Endothelial cell of umbilical vein (primary cell): ENCODE measurements around the gene PARD3B. TPM values are rescaled to one million over a fixed set of nuclear protein-coding genes. Genes with fewer than 3 reads are reported as not detected.

Experiments used
- BruUV-seq: library from RNA; stranded (reverse); fragments of 400-500 nt; replicated peaks from 2 replicates; lab custom pipeline; 2021; lab: Mats Ljungman, UMichigan
- CTCF ChIA-PET: fragments of 300-600, 350-600 bp; sonication (Branson Sonifier 250); formaldehyde crosslinking; loops from one replicate; lab custom pipeline; 2021; ENCODE audit warnings: antibody characterized with exemption, inconsistent platforms; lab: Charles Lee
- POLR2A ChIA-PET: fragments of 300-600, 350-600 bp; sonication (Branson Sonifier 250); formaldehyde crosslinking; loops from one replicate; lab custom pipeline; 2021; ENCODE audit warnings: antibody characterized with exemption, inconsistent platforms; lab: Charles Lee
- DNase-seq: peaks from one replicate; pipeline ENCODE4 v3.0.0-alpha.2; 2011; ENCODE audit warnings: low read depth, low spot score
- FAIRE-seq: peaks from 2 replicates; lab custom pipeline; 2011; peaks lifted over from hg19 to GRCh38; lab: Jason Lieb, UNC
- H2AFZ ChIP-seq: 2 replicates; pipeline ENCODE4 v1.6.0; 2012; ENCODE audit warnings: low read depth, low read length, control low read depth, inconsistent platforms
- H3K27ac ChIP-seq: 2 replicates; pipeline ENCODE4 v1.5.1; 2011; ENCODE audit warnings: low read depth, mild to moderate bottlenecking, control low read depth, low read length, moderate library complexity; ENCODE audit not compliant: insufficient read depth
- H3K27me3 ChIP-seq, 2 experiments: 2 replicates each; pipeline versions ENCODE4 v1.6.0 to v1.6.1; 2011; ENCODE audit warnings: low read length in 2 of 2, mixed read lengths in 1 of 2; ENCODE audit not compliant: control insufficient read depth in 2 of 2, insufficient read depth in 2 of 2
- H3K36me3 ChIP-seq, 2 experiments: 2 replicates in 1 of 2; 3 replicates in 1 of 2; pipeline ENCODE4 v1.5.1; 2011; ENCODE audit warnings: low read length in 2 of 2, mild to moderate bottlenecking in 1 of 2, moderate library complexity in 1 of 2; ENCODE audit not compliant: control insufficient read depth in 2 of 2, insufficient read depth in 2 of 2; ENCODE audit errors: extremely low read depth in 1 of 2
- H3K4me1 ChIP-seq: 3 replicates; pipeline ENCODE4 v1.5.1; 2011; ENCODE audit warnings: mild to moderate bottlenecking, low read length; ENCODE audit not compliant: control insufficient read depth, insufficient read depth; ENCODE audit errors: extremely low read depth
- H3K4me2 ChIP-seq: 2 replicates; pipeline ENCODE4 v1.6.1; 2011; ENCODE audit warnings: low read length, control low read depth, mixed read lengths; ENCODE audit not compliant: insufficient read depth
- H3K4me3 ChIP-seq, 3 experiments: fragments of 200-600 bp in 1 of 3; sonication (generic), shearing (Covaris generic) in 1 of 3; replicated peaks in 1 of 3; 2 replicates each; pipeline ENCODE4 v1.5.1; 2011 to 2016; ENCODE audit warnings: control low read depth in 3 of 3, low read length in 3 of 3, mild to moderate bottlenecking in 2 of 3, inconsistent platforms in 1 of 3, low read depth in 1 of 3, moderate library complexity in 1 of 3; ENCODE audit not compliant: insufficient read depth in 1 of 3
- H3K79me2 ChIP-seq: 2 replicates; pipeline ENCODE4 v1.6.0; 2012; ENCODE audit warnings: low read length, inconsistent platforms; ENCODE audit not compliant: control insufficient read depth, insufficient read depth
- H3K9ac ChIP-seq: replicated peaks from 2 replicates; pipeline ENCODE3; 2011; ENCODE audit warnings: low read length, control low read depth; ENCODE audit not compliant: insufficient read depth; ENCODE audit errors: extremely low read depth
- H3K9me1 ChIP-seq: replicated peaks from 3 replicates; pipeline ENCODE4 v1.6.0; 2011; ENCODE audit warnings: mild to moderate bottlenecking, low read length; ENCODE audit not compliant: control insufficient read depth, insufficient read depth; ENCODE audit errors: extremely low read depth
- H3K9me3 ChIP-seq: replicated peaks from 2 replicates; pipeline ENCODE4 v1.5.1; 2012; ENCODE audit warnings: low read length, inconsistent platforms; ENCODE audit not compliant: control insufficient read depth, insufficient read depth
- H4K20me1 ChIP-seq: replicated peaks from 2 replicates; pipeline ENCODE3; 2011; ENCODE audit warnings: mild to moderate bottlenecking, low read length; ENCODE audit not compliant: control insufficient read depth, insufficient read depth; ENCODE audit errors: extremely low read depth
- EZH2 ChIP-seq: IDR thresholded peaks from 2 replicates; pipeline ENCODE4 v1.6.1; 2012; ENCODE audit warnings: borderline replicate concordance, low read depth, mild to moderate bottlenecking, moderate library complexity, low read length, inconsistent platforms; ENCODE audit not compliant: severe bottlenecking
- FOS ChIP-seq: IDR thresholded peaks from 2 replicates; pipeline ENCODE4 v1.6.1; 2011; ENCODE audit warnings: mild to moderate bottlenecking, low read length, moderate library complexity, borderline replicate concordance; ENCODE audit not compliant: insufficient read depth
- GATA2 ChIP-seq: IDR thresholded peaks from 2 replicates; pipeline ENCODE4 v1.7.0; 2011; ENCODE audit warnings: low read depth, mild to moderate bottlenecking, moderate library complexity, mixed read lengths, low read length; ENCODE audit not compliant: insufficient read length, insufficient read depth
- JUN ChIP-seq: IDR thresholded peaks from 2 replicates; pipeline ENCODE4 v1.6.1; 2011; ENCODE audit warnings: borderline replicate concordance, low read depth; ENCODE audit not compliant: insufficient read length, insufficient read depth
- MYC ChIP-seq: IDR thresholded peaks from one replicate; pipeline ENCODE4 v1.6.1; 2011; ENCODE audit warnings: mild to moderate bottlenecking, low read depth, low read length
- POLR2A ChIP-seq: IDR thresholded peaks from 2 replicates; pipeline ENCODE4 v1.6.1; 2012; ENCODE audit warnings: low read depth, mild to moderate bottlenecking, control low read depth, low read length
- POLR2AphosphoS5 ChIP-seq: IDR thresholded peaks from 2 replicates; pipeline ENCODE4 v1.6.1; 2012; ENCODE audit warnings: low read depth, mild to moderate bottlenecking, control low read depth, low read length, moderate library complexity; ENCODE audit not compliant: insufficient read depth
- dilution Hi-C: fragments of 300-500 bp; cut with MboI; formaldehyde crosslinking; loops from one replicate; pipeline ENCODE4 v1.15.0; 2019; ENCODE audit warnings: low sequenced_read_pairs; ENCODE audit not compliant: extremely low pct_ligation_motif_present
- intact Hi-C: fragments of 100-400 bp; cut with micrococcal nuclease; formaldehyde crosslinking; loops from one replicate; pipeline ENCODE4 v1.10.0; 2022
- polyA plus RNA-seq, 4 experiments: library from polyadenylated mRNA; depleted of rRNA in 3 of 4; stranded (reverse) in 3 of 4; unstranded in 1 of 4; fragments of >200 nt; gene quantifications; 2 replicates each; pipeline versions ENCODE4 v1.2.1 to v1.2.3, GENCODE V29; 2011 to 2012; ENCODE audit warnings: missing spikeins in 1 of 4
- total RNA-seq: library from RNA; stranded (reverse); gene quantifications from 2 replicates; pipeline ENCODE4 v1.2.3, GENCODE V29; 2021
- TF ChIP-seq, protein P1 (sequence below): IDR thresholded peaks from 2 replicates; pipeline ENCODE4 v1.6.1; 2011; ENCODE audit not compliant: insufficient read depth, insufficient read length
- TF ChIP-seq, protein P2 (sequence below), 2 donors: IDR thresholded peaks; 1 replicate in 1 of 2; 2 replicates in 1 of 2; pipeline ENCODE4 v1.5.1; 2011; ENCODE audit warnings: low read length in 2 of 2, mild to moderate bottlenecking in 2 of 2, moderate library complexity in 2 of 2, control low read depth in 1 of 2, inconsistent platforms in 1 of 2, low read depth in 1 of 2; ENCODE audit not compliant: insufficient read depth in 1 of 2; ENCODE audit errors: extremely low read depth in 1 of 2

The PARD3B gene
- total and polyA plus RNA-seq, 2 donors (not counting 3 experiments of a cell fraction or from before 2014, with no cell fraction given), result 2.2 to 30.9 TPM

DNA sequence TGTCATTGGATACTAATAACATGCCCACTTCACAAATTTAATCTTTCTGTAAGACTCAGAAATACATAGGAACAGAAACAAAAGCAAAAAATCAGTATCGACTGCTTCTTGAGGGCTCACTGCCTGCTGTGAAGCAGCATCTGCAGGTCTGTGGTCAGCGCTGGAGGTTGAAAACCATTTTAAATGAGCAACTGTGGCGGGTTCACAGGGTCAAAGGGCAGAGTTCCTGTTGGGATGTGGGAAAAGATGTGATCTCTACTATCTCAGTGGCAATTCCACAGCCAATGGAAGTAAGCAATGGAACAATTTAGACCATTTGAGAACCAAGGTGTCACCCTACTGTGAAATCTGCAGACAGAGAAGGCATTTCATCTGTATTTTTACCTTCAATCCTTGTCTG lies 468.3 kb downstream of the PARD3B start:
- POLR2A ChIA-PET, result no interaction called here
- Histone ChIP-seq H4K20me1 (no peaks in the 10 kb centered on the region), H3K4me3 (no peak overlapping the region), H3K79me2 (no peaks in the 10 kb centered on the region), H3K9ac (no peak overlapping the region), H3K9me1 (no peaks in the 10 kb centered on the region), H3K27me3 (no peaks in the 10 kb centered on the region), H3K27ac (no peak overlapping the region), H3K4me1 (no peaks in the 10 kb centered on the region), H3K9me3 (no peaks in the 10 kb centered on the region), H2AFZ (no peak overlapping the region), H3K4me2 (no peak overlapping the region), H3K36me3 (no peaks in the 10 kb centered on the region)
- DNase-seq, result no peak
- no TSS peak for BruUV-seq
- no peak for FAIRE-seq
- TF ChIP-seq, protein P1, sequence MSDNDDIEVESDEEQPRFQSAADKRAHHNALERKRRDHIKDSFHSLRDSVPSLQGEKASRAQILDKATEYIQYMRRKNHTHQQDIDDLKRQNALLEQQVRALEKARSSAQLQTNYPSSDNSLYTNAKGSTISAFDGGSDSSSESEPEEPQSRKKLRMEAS, result no peak
- TF ChIP-seq MYC, result no peak
- no peak for TF ChIP-seq EZH2
- no peak for TF ChIP-seq JUN
- TF ChIP-seq, protein P2, sequence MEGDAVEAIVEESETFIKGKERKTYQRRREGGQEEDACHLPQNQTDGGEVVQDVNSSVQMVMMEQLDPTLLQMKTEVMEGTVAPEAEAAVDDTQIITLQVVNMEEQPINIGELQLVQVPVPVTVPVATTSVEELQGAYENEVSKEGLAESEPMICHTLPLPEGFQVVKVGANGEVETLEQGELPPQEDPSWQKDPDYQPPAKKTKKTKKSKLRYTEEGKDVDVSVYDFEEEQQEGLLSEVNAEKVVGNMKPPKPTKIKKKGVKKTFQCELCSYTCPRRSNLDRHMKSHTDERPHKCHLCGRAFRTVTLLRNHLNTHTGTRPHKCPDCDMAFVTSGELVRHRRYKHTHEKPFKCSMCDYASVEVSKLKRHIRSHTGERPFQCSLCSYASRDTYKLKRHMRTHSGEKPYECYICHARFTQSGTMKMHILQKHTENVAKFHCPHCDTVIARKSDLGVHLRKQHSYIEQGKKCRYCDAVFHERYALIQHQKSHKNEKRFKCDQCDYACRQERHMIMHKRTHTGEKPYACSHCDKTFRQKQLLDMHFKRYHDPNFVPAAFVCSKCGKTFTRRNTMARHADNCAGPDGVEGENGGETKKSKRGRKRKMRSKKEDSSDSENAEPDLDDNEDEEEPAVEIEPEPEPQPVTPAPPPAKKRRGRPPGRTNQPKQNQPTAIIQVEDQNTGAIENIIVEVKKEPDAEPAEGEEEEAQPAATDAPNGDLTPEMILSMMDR (IDR thresholded peaks at IDR 0.05; ENCODE audit: extremely low read depth in 1 of 2, insufficient read depth in 1 of 2, low read depth in 1 of 2, low read length in 2 of 2), result no peak
- no peak for TF ChIP-seq POLR2A
- no peak for TF ChIP-seq POLR2AphosphoS5
- TF ChIP-seq FOS, result no peak
- no peak for TF ChIP-seq GATA2
- intact Hi-C loops, result no loop called here
- dilution Hi-C loops, result no loop called here
- CTCF ChIA-PET, result interaction anchor here (1.2 kb wide), 1 partner anchor 663 kb away, joined by 3 read pairs; no protein-coding TSS in a partner anchor
